GM19328 (cell line): Measurements from ENCODE around the gene RETSAT.

Source experiments
- ATAC-seq: cut with Tn5 transposase; IDR thresholded peaks from one replicate; pipeline ENCODE4 v1.9.1; 2021; ENCODE audit warnings: mild to moderate bottlenecking, moderate library complexity; ENCODE audit not compliant: unreplicated experiment

RETSAT gene

DNA sequence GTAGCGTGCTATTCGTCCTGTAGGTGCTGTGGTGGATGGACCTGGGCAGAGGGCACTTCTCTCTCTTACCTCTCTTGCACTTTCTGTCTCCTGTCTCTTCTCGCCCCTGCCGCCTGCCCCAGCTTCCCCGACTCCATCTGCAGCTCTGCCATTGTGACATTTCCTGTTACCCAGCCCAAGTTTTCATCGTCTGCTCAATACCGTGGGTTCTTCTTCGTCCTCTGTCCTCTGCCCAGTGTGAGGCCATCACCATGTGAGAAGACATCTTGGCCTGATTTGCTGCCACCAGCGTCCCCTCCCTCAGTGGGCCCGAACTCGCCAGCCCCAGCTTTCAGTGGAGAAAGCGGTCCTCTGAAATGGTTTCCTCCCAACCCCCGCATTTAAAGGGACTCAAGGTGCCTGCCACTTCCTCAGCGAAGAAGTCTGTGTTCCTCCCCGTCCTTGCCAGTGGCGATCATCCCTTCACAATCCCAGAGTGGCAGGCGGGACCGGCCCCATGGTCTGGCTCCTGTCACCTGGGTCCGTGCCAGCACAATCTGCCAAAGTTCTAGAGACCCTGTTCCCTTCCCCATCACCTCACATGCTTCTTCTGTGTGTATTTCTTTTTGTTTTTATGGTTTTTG, 44.5 kb downstream of the RETSAT start:
- no peak for ATAC-seq

DNA sequence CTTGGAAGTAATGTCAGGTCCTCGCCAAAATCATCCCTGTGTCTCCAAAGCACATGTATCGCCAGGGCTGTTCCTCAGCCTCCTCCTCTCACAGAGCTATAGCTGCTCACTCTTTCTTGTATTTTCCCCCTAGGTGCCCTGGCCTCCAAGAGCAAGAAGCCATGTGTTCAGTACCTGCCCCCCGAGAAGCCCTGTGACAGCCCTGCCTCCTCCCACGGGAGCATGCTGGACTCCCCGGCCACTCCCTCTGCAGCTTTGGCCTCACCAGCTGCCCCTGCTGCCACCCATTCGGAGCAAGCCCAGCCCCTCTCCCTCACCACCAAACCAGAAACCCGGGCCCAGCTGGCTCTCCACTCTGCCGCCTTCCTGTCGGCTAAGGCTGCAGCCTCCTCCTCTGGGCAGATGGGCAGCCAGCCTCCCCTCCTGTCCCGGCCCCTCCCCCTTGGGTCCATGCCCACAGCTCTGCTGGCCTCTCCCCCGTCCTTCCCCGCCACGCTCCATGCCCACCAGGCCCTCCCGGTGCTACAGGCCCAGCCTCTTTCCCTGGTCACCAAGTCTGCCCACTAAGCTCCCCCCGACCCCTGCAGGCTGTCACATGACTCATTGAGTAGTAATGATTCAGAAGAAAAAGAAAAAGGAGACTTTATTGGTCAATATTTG, 45.3 kb downstream of the RETSAT start:
- no peak for ATAC-seq

DNA sequence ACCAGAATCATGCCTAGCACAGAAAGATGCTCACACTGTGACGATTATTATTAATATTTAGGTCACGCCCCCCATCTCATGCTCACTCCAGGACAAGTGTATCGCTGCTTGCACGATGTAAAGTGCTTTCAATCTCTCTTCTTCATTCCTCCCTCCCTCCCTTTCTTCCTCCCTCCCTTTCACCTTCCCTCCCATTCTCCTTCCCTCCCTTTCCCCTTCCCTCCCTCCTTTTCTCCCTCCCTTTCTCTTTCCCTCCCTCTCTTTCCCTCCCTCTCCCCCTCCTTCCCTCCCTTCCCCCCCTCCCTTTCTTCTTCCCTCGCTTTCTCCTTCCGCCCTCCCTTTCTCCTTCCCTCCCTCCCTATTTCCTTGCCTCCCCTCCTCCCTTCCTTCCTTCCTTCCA, 46.1 kb downstream of the RETSAT start:
- ATAC-seq = no peak

DNA sequence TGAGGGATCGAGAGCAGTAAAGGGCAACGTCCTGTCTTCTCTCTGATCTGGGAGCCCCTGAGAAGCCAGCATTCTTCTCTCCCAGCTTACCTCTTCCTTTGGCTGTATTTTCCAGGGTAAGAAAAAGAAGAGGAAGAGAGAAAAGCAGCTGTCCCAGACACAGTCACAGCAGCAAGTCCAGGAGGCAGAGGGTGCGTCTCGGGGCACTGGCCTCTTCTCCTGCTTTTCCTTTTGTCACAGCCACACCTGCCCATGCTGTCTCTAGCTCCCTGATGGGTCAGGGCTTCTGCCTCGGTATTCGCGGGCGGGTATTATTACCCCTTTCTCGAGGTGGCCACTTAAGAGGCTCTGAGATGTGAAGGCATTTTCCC, 46.8 kb downstream of the RETSAT start:
- ATAC-seq = no peak

DNA sequence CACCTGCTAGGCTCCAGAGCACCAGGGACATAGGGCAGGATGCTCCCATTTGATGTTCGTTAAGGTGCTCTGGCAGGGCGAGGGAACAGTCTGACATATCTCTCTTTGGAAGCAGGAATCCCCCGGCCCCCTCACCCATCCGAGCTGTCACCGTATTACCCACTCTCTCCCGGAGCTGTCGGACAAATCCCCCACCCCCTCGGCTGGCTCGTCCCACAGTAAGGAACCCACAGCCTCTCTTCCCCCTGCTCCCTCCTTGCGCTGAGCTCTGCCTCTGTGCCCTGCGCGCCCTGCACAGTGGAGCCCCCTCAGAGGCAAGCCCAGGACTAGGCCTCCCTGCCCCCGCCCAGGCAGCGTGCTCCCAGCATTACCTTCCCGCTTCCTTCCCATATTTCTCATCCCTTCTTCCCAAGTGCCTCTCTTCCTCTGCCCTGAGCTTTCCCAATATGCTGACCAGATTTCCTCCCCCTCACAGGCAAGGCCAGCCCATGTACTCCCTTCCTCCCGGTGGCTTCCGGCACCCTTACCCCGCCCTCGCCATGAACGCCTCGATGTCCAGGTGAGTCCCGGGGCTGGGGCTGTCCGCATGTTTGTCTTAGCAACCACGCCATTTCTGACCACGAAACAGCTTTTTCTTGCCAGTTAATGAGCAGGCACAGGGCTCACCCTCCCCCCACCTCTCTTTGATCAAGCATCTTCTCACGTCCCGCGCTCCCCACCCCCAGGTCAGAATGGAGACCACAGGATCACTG, 50.4 kb downstream of the RETSAT start:
- ATAC-seq = no peak

DNA sequence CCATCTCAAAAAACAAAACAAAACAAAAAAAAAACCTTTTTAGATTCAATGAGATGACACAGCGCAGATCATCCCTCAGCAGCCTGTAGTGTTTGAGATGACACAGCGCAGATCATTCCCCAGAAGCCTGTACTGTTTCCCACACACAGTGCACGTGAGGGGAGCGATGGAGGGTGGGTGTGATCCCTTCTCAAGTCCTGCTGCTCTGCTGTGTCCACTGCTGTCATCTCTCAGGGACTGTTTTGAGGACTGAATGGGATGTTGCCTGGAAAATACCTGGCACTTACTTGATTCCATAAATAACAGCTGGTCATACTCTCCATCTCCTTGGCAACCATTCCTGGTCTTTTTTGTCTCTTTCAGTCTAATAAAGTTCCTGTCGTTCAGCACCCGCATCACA, 52.2 kb downstream of the RETSAT start:
- ATAC-seq = no peak
